T-helper 1 cell treated with Interleukin-12 subunit alpha and Interleukin-12 subunit beta and Interleukin-4 antibody, amounts not matched to agents 30 ng/mL and 1 ng/mL, for 36 hours (primary cell): ENCODE data around the gene KRR1. TPM values are rescaled to one million over a fixed set of nuclear protein-coding genes. Genes with fewer than 3 reads are reported as not detected.
"Not testable (repeated sequence)": the region's sequence is repeated elsewhere in the genome, so short reads cannot be mapped to it uniquely, and the experiment has no call there.

Source experiments
- intact Hi-C: fragments of 100-400 bp; cut with micrococcal nuclease; formaldehyde crosslinking; loops from one replicate; pipeline ENCODE4 v1.15.1; 2024
- total RNA-seq: library from RNA; stranded (reverse); gene quantifications from 2 replicates; pipeline ENCODE4 v1.2.3, GENCODE V29; 2022

The KRR1 gene
- total RNA-seq, 1 donor from 2014 or later = 79.4 TPM

- intact Hi-C loops = loop anchor here (1.0 to 2.0 kb wide), 16 partner anchors 31 to 1079 kb away; partner anchors contain the start of genes ATXN7L3B, BBS10, CAPS2 and GLIPR1L1
Observed at GRCh38 chr12:75479963-75480461, 31.4 kb downstream of the KRR1 start.

- intact Hi-C loops = loop anchor here (1.0 kb wide), 1 partner anchor 21 kb away; no protein-coding TSS in a partner anchor
Observed at GRCh38 chr12:75478116-75478794, 33.2 kb downstream of the KRR1 start.

- intact Hi-C loops = no loop called here
Observed at GRCh38 chr12:75477137-75477536, 34.3 kb downstream of the KRR1 start.

- intact Hi-C loops = no loop called here
Observed at GRCh38 chr12:75476071-75476470, 35.3 kb downstream of the KRR1 start.

- intact Hi-C loops = no loop called here
Observed at GRCh38 chr12:75474116-75474515, 37.3 kb downstream of the KRR1 start.

- intact Hi-C loops = no loop called here
Observed at GRCh38 chr12:75471902-75472890, 39.2 kb downstream of the KRR1 start.

- intact Hi-C loops = no loop called here
Observed at GRCh38 chr12:75460204-75460603, 51.2 kb downstream of the KRR1 start.

GRCh38 chr12:75459755-75460154 lies 51.7 kb downstream of the KRR1 start:
- intact Hi-C loops = no loop called here

GRCh38 chr12:75457866-75458265 lies 53.5 kb downstream of the KRR1 start:
- intact Hi-C loops = loop anchor here (1.0 kb wide), 1 partner anchor 20 kb away; no protein-coding TSS in a partner anchor

GRCh38 chr12:75457191-75457590 lies 54.2 kb downstream of the KRR1 start:
- intact Hi-C loops = loop anchor here (1.0 kb wide), 1 partner anchor 21 kb away; no protein-coding TSS in a partner anchor

GRCh38 chr12:75455839-75456238 lies 55.6 kb downstream of the KRR1 start:
- intact Hi-C loops = no loop called here

- intact Hi-C loops = no loop called here
Observed at GRCh38 chr12:75452675-75453330, 58.6 kb downstream of the KRR1 start.

- intact Hi-C loops = no loop called here
Observed at GRCh38 chr12:75447691-75448393, 63.6 kb downstream of the KRR1 start.

- intact Hi-C loops = no loop called here
Observed at GRCh38 chr12:75446857-75447256, 64.6 kb downstream of the KRR1 start.

GRCh38 chr12:75445137-75445507 lies 66.3 kb downstream of the KRR1 start:
- intact Hi-C loops = not testable (repeated sequence)

- intact Hi-C loops = no loop called here
Observed at GRCh38 chr12:75444429-75445136, 66.8 kb downstream of the KRR1 start.

GRCh38 chr12:75443709-75444108 lies 67.7 kb downstream of the KRR1 start:
- intact Hi-C loops = no loop called here

GRCh38 chr12:75442454-75442853 lies 69.0 kb downstream of the KRR1 start:
- intact Hi-C loops = not testable (repeated sequence)

GRCh38 chr12:75441687-75442449 lies 69.5 kb downstream of the KRR1 start:
- intact Hi-C loops = not testable (repeated sequence)
